Activated naive CD4-positive, alpha-beta T cell treated with Interleukin-2 at 50 U/mL for 16 hours (primary cell): ENCODE results near the gene KRTAP17-1.
"Not testable (repeated sequence)": the region's sequence is repeated elsewhere in the genome, so short reads cannot be mapped to it uniquely, and the experiment has no call there.

Experiments
- DNase-seq: peaks from one replicate; pipeline ENCODE4 v3.0.0-alpha.2; 2020

The KRTAP17-1 gene

DNA sequence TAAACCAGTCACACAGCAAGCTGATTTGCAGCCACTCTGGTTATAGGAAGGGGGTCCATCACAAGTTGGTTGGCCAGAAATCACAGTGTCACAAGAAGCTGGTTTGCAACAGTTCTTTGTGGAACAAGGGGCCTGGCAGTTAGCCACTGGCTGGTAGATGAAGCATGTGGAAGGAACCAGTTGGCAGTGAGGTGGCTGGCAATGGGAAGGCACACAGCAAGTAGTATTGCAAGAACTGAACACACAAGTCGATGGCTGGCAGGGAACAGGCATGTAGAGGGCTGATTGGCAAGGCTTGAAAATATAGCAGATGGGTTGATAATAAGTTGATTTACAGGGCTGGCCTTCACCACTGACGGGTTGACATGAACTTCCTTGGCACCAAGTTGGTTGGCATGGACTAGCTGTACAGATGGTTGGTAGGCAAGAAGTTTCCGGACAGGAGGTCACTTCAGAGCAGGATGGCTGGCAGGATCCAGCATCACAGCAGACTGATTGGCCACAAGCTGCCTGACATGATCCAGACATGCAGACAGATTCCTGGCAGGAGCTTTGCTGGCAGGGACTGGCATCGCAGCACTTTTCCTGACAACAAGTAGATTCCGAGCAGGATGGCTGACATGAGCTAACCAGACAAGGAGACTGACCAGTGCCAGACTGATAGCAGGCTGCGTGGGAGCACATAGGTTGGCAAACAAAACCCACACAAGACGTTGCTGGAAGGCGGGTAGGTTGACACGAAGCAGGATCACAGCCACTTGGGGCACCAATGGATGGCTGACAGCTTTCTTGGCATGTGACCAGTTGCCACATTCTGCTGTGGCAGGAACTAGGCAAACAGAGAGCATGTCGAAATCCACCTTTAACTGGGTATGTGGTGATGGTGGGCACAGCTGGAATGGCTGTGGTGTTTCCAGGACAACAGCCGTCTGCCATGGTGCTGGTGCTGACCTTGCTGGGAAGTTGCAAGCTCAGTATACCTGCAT is 13.3 kb downstream of the KRTAP17-1 start, which contains the start of gene KRTAP29-1:
TSS of gene KRTAP29-1 (minus strand) at position 936 of the 986 bp plus-strand sequence. CDS start at position 936, 0 bp downstream.
- DNase-seq: no peak

DNA sequence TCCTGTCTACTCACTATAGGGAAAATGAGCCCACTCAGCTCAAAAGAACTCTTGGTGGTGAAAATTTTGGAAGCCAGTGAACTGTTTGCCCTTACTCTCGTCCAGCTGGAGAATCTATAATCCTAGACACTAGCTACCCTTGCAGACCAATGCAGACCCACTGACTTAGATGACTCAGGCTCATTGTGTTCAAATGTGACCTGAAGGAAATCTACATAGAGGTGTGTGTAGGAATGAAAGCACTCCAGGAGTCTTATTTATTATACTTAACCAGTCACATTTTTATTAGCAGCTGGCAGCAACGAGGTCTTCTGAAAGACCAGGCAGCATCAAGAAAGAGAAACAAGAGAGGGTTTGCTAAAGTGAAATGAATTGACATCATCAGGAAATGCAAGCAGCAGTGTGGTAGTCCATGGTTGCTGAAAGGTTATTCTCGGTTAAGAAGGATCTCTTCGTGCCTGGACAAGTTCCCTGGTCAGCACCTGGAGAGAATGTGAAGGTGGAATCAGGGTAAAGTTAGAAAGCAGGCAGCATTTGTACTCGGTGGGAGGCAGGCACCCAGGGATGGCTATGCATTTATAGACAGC is 14.2 kb downstream of the KRTAP17-1 start:
- no peak for DNase-seq

DNA sequence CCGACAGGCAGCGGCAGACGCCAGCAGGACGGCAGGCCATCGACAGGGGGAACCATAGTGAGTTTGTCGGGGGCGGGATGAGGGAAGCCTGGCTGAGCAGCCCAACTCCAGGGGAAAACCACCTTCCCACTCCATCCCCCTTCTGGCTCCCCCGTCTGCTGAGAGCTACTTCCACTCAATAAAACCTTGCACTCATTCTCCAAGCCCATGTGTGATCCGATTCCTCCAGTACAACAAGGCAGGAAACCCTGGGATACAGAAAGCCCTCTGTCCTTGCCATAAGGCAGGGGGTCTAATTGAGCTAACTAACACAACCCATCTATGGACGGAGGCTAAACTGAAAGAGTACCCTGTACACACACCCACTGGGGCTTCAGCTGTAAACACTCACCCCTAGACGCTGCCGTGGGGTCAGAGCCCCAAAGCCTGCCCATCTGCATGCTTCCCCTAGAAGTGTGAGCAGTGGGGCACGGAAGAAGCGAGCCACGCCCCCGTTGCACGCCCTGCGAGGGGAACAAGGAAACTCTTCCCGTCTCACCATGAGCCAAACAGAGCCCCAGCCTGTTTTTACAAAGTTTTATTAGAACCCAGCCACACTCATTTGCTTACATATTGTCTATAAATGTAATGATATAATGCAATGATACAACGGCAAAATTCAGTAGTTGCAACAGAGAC is 16.9 kb downstream of the KRTAP17-1 start:
- DNase-seq: no peak

DNA sequence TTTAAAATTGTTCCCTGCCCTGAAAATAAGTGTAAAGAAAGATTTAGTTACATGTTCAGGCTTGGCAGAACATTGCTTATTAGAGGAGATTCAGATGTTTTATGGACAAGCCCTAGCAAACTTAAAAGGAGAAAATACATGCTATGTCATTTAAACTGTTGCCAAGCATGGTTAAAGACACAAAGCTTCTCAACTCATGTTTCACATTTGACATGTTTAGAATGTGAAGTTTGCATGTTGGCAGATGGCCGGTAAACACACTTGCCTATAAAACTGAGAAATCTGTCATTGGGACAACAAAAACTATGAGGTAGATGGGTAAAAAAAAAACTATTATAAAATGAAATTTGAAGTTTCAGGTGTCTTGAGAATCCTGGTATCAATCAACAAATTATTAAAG is 18.7 kb downstream of the KRTAP17-1 start:
- DNase-seq: no peak

DNA sequence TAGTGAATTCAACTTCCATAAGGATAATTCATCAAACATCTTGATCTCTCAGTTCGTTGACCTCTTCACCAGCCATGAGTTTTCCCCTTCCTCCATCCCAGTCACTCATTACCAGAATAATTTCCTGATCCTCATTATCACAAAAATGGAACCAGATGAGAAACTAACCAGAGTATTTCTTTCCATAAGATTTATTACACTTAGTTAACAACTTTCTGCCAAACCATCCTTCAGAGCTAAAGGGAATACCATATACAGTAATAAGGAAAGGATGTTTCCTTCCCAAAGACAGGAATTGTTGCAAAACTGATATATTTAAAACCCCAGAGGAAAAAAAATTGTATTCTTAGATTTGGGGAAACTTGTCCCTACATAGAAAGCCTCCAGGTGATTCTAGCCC is 21.5 kb downstream of the KRTAP17-1 start:
- DNase-seq: no peak

DNA sequence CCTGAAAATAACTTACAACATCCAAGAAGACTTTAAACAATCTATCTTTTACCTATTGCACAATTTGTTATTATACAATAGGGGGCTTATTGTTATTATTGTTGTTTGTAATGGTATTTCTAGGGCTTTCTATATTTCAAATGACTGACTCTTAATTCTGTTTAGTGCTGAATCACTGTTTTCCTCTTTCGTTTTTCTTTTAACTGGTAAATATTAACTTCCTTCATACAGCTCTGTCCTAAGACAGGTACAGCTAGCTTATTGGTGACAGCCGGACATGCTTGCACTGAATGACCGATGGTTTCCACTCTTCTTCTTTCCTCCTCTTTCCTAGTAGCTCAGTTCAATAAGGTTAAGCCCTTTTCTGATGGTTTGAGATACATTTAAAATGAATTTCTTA is 28.5 kb downstream of the KRTAP17-1 start:
- no peak for DNase-seq

DNA sequence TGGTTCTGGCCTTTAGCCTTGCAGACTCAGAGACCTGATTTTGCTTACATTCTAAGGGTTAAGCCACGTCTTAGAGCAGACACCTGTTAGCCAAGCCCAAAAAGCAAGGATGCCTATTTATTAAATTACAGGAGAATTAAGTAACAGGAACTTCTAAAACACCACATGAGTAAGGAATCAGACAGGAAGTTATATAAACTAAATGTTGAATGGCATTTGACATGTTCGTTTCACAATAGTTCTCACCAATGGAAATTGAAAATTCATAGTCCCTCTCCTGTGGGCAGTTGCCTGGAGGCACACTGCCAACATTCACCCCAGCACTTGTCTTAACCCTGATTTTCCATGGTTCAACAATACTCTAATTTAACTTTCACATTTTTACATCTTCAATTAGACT is 31.0 kb downstream of the KRTAP17-1 start:
- no peak for DNase-seq

DNA sequence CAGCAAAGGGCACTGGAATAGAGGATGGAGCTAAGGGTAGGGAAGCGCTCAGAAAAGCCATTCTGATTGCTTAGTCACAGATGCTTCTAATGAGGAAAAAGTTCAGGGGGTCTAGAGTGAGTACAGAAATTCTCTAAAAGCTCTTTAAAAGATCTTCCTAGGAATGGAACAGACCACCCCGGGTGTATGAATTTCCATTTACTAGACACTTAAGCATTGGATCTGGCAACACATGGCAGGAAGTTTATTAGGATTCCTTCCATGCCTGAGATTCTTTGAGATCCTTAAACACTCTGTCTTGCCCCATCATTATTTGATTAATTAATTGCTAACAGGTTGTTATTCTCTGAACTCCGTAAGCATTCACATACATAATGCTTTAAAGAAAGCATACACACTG is 31.5 kb downstream of the KRTAP17-1 start:
- no peak for DNase-seq

DNA sequence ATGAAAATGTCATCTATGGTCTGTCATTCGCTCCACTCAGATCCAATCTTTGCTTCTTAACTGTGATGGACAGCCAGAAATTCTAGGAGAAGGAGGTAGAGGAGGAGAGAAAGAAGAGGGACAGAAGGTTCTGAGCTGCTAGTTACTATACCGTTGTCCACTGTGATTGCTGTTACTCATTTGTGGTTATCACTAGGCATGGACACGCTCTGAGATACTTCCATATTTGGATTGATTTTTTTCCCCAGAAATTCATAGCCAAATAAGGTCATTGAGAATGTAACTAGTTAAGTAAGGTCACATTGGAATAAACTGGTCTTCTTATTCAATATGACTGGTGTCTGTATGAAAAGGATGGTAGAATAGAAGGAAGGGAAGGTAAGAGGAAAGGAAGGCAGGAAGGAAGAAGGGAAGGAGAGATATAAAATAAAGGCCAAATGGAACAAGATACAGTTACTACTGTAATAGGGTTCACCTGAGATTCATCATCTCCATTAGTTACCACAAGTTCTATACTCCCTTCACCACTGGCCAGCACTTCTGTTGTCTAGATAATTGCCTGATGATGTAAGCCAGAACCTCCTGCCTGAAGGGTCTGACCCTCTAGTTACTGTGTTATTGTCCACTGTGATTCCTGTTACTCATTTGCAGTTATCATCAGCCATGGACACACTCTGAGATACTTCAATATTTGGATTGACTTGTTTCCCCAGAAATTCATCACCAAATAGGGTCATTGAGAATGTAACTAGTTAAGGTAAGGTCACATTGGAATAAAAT is 37.1 kb downstream of the KRTAP17-1 start:
- DNase-seq: no peak

DNA sequence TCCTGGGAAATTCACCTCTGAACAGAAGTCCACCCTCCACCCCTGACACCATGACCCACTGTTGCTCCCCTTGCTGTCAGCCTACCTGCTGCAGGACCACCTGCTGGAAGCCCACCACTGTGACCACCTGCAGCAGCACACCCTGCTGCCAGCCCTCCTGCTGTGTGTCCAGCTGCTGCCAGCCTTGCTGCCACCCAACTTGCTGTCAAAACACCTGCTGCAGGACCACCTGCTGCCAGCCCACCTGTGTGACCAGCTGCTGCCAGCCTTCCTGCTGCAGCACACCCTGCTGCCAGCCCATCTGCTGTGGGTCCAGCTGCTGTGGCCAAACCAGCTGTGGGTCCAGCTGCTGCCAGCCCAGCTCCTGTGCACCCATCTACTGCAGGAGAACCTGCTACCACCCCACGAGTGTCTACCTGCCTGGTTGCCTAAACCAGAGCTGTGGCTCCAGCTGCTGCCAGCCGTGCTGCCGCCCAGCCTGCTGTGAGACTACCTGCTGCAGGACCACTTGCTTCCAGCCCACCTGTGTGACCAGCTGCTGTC is 39.8 kb downstream of the KRTAP17-1 start, which contains the start of gene KRTAP9-7:
TSS of gene KRTAP9-7 (plus strand) at position 51 of the 543 bp plus-strand sequence. CDS start at position 51, 0 bp downstream.
- not testable (repeated sequence) for DNase-seq

DNA sequence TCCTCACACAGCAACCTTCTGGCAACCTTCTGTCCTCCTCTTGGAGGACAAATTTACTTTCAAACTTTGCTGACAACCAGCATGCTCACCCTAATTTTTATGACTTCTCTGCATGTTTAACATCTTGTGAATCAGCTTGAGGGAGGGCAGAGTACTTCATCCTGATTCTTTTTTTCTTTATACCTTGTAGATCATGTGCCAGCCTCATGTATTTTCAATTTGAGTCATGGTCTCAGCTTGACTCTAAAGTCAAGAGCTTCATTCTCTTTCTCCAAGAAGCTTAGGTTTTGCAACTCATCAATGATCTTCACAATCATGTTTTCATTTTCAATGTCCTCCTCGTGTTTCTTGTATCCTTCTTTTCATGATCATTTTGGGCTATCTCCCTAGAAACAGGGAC is 43.7 kb downstream of the KRTAP17-1 start:
- no peak for DNase-seq

DNA sequence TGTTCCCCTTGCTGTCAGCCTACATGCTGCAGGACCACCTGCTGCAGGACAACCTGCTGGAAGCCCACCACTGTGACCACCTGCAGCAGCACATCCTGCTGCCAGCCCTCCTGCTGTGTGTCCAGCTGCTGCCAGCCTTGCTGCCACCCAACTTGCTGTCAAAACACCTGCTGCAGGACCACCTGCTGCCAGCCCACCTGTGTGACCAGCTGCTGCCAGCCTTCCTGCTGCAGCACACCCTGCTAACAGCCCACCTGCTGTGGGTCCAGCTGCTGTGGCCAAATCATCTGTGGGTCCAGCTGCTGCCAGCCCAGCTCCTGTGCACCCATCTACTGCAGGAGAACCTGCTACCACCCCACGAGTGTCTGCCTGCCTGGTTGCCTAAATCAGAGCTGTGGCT is 44.2 kb downstream of the KRTAP17-1 start:
- not testable (repeated sequence) for DNase-seq

DNA sequence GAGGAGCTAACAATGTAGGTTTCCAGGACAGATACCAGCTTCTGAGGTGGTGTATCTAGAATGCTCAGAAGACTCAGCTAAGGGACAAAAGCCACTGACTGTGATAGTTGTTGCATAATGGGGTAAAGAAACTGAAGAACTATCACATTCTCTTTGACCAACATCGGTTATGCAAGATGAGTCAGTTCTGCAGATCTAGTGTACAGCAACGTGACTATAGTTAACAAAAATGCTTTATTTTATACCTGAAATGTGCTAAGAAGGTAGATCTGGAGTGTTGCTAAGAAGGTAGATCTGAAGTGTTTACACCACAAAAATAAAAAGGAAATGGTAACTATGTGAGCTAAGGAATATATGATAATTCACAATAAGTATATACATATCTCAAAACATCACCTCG is 47.8 kb downstream of the KRTAP17-1 start:
- DNase-seq: no peak

DNA sequence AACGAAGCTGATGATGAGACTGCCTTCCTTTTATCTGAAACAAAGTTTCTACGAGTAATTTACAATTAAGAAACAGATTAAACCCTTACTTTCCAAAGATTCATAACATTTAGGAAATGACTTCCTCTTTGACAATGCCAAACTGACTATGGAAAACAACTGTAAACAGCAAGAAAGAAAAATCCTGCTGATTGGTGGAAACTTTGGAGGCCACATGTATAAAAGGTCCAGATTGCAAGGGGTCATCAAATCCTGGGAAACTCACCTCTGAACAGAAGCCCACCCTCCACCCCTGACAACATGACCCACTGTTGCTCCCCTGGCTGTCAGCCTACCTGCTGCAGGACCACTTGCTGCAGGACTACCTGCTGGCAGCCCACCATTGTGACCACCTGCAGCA is 50.4 kb downstream of the KRTAP17-1 start, which contains the start of gene KRTAP9-6:
TSS of gene KRTAP9-6 (plus strand) at position 301 of the 400 bp plus-strand sequence. CDS start at position 301, 0 bp downstream.
- no peak for DNase-seq
